ENCODE data around the gene APOH.
"Not testable (repeated sequence)": the region's sequence is repeated elsewhere in the genome, so short reads cannot be mapped to it uniquely, and the experiment has no call there.

The APOH gene

GRCh38 chr17:66255112-66255511, 25.9 kb upstream of the APOH start:
- no peaks in the 10 kb centered on the region for H3K36me3 Mint-ChIP-seq (ENCODE audit: low read depth)
- no peaks in the 10 kb centered on the region for H3K9me3 Mint-ChIP-seq
- no peaks in the 10 kb centered on the region for H3K27me3 Mint-ChIP-seq
- peaks cover 12% of the 10 kb centered on the region for H3K4me1 Mint-ChIP-seq (ENCODE audit: low read depth)
- H3K27ac Mint-ChIP-seq: peak overlapping the region; percentile 22
- H3K4me3 Mint-ChIP-seq: peak overlapping the region; percentile 12

GRCh38 chr17:66253458-66253857, 24.2 kb upstream of the APOH start:
- H3K36me3 Mint-ChIP-seq (ENCODE audit: low read depth); H3K27me3 Mint-ChIP-seq; H3K9me3 Mint-ChIP-seq; H3K4me3 Mint-ChIP-seq; H3K27ac Mint-ChIP-seq: not testable (repeated sequence)
- peaks cover 12% of the 10 kb centered on the region for H3K4me1 Mint-ChIP-seq (ENCODE audit: low read depth)

DNA sequence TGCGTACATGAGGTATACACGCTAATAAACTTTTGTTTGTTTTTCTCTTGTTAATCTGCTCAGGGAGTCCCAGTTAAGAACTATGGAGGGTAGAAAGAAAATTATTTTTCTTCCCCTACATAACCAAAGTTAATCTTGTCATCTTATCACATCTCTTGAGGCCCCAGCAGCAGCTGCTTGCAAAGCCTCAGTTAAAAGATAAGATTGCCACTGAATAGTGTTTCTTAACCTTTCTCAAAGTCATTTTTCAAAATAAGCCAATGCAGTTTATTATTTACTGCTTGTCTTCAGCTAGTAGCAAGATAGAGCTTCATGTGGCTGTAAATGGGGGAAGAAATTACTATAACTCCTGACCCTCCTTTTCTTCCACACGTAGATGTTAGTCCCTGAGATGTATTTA, 21.5 kb upstream of the APOH start:
- H3K4me3 Mint-ChIP-seq: no peak overlapping the region
- no peak overlapping the region for H3K27ac Mint-ChIP-seq
- H3K27me3 Mint-ChIP-seq: no peaks in the 10 kb centered on the region
- peaks cover 24% of the 10 kb centered on the region for H3K4me1 Mint-ChIP-seq (ENCODE audit: low read depth)
- H3K36me3 Mint-ChIP-seq (ENCODE audit: low read depth): no peaks in the 10 kb centered on the region
- H3K9me3 Mint-ChIP-seq: no peaks in the 10 kb centered on the region

DNA sequence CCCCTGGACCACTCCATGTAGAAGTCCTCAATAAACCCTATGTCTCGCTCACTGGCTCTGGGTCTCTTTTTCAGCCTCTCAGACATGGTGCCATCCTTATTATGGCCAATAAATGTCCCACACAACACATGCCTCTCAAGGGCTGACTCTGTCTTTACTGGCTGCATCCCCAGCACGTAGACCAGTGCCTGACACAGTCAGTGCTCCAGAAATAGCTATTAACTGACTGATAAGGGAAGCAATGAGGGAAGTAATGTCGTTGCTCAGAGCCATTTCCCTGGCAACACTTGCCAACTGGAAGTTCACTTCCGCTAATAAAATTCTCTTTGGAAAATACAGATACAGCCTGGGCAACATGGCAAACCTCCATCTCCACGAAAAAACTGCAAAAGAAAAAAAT, 19.1 kb upstream of the APOH start:
- H3K27ac Mint-ChIP-seq: no peak overlapping the region
- no peaks in the 10 kb centered on the region for H3K36me3 Mint-ChIP-seq (ENCODE audit: low read depth)
- H3K4me3 Mint-ChIP-seq: no peak overlapping the region
- no peaks in the 10 kb centered on the region for H3K27me3 Mint-ChIP-seq
- H3K9me3 Mint-ChIP-seq: no peaks in the 10 kb centered on the region
- H3K4me1 Mint-ChIP-seq (ENCODE audit: low read depth): peaks cover 27% of the 10 kb centered on the region

DNA sequence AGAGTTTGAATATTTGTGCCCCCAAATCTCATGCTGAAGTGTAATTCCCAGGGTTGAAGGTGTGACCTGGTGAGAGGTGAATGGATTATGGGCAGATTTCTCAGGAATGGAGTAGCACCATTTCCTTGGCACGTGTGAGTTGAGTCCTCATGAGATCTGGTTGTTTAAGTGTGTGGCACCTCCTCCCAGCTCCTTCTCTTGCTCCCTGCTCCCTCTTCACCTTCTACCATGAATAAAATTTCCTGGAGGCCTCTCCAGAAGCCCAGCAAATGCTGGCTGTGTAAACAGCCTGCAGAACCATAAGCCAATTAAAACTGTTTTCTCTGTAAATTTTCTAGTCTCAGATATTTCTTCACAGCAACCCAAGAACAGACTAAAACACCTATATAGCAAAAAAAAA, 12.6 kb upstream of the APOH start:
- Mint-ChIP-seq H3K4me3 (no peak overlapping the region), H3K4me1 (ENCODE audit: low read depth) (peaks cover 34% of the 10 kb centered on the region), H3K27ac (no peak overlapping the region), H3K9me3 (no peaks in the 10 kb centered on the region), H3K27me3 (no peaks in the 10 kb centered on the region), H3K36me3 (ENCODE audit: low read depth) (no peaks in the 10 kb centered on the region)

GRCh38 chr17:66240630-66241029, 11.4 kb upstream of the APOH start:
- Mint-ChIP-seq H3K4me1 (ENCODE audit: low read depth) (peaks cover 22% of the 10 kb centered on the region), H3K27me3 (no peaks in the 10 kb centered on the region), H3K36me3 (ENCODE audit: low read depth) (no peaks in the 10 kb centered on the region), H3K4me3 (no peak overlapping the region), H3K27ac (no peak overlapping the region), H3K9me3 (no peaks in the 10 kb centered on the region)

DNA sequence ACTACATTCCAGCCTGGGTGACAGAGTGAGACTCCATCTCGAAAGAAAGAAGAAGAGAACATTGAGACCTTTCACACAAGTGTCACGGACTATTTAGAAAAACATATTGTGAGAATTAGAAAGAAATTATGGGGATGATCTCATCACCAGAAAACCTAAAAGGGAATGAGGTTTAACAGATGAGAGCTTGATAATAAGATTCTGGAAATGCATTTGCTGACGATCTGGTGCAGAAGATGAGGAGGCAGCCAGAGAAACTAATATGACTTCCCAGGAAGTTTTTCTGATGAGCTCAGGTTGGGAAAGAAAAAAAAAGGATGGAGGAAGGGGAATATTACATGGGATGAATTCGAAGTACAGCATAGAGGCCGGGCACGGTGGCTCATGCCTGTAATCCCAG, 10.8 kb upstream of the APOH start:
- no peaks in the 10 kb centered on the region for H3K36me3 Mint-ChIP-seq (ENCODE audit: low read depth)
- peaks cover 16% of the 10 kb centered on the region for H3K4me1 Mint-ChIP-seq (ENCODE audit: low read depth)
- no peak overlapping the region for H3K4me3 Mint-ChIP-seq
- H3K27me3 Mint-ChIP-seq: no peaks in the 10 kb centered on the region
- no peak overlapping the region for H3K27ac Mint-ChIP-seq
- H3K9me3 Mint-ChIP-seq: no peaks in the 10 kb centered on the region

- H3K4me3 Mint-ChIP-seq: no peak overlapping the region
- no peaks in the 10 kb centered on the region for H3K27me3 Mint-ChIP-seq
- H3K4me1 Mint-ChIP-seq (ENCODE audit: low read depth): peaks cover 5% of the 10 kb centered on the region
- no peaks in the 10 kb centered on the region for H3K36me3 Mint-ChIP-seq (ENCODE audit: low read depth)
- H3K9me3 Mint-ChIP-seq: no peaks in the 10 kb centered on the region
- no peak overlapping the region for H3K27ac Mint-ChIP-seq
Observed at GRCh38 chr17:66235377-66235994, 6.3 kb upstream of the APOH start.

- Mint-ChIP-seq H3K36me3 (ENCODE audit: low read depth) (no peaks in the 10 kb centered on the region), H3K27ac (no peak overlapping the region), H3K4me1 (ENCODE audit: low read depth) (no peaks in the 10 kb centered on the region), H3K27me3 (no peaks in the 10 kb centered on the region), H3K4me3 (no peak overlapping the region), H3K9me3 (no peaks in the 10 kb centered on the region)
Observed at GRCh38 chr17:66234611-66235010, 5.4 kb upstream of the APOH start.

GRCh38 chr17:66233023-66233753, 4.0 kb upstream of the APOH start:
- Mint-ChIP-seq H3K27me3 (no peaks in the 10 kb centered on the region), H3K4me3 (no peak overlapping the region), H3K4me1 (ENCODE audit: low read depth) (no peaks in the 10 kb centered on the region), H3K36me3 (ENCODE audit: low read depth) (no peaks in the 10 kb centered on the region), H3K9me3 (no peaks in the 10 kb centered on the region), H3K27ac (no peak overlapping the region)

GRCh38 chr17:66230922-66231591, 1.8 kb upstream of the APOH start:
- H3K4me3 Mint-ChIP-seq: no peak overlapping the region
- H3K9me3 Mint-ChIP-seq: no peaks in the 10 kb centered on the region

GRCh38 chr17:66229783-66230538, 746 bp upstream of the APOH start:
- Mint-ChIP-seq H3K4me1 (ENCODE audit: low read depth) (no peaks in the 10 kb centered on the region), H3K36me3 (ENCODE audit: low read depth) (no peaks in the 10 kb centered on the region), H3K4me3 (no peak overlapping the region), H3K27ac (no peak overlapping the region), H3K9me3 (no peaks in the 10 kb centered on the region), H3K27me3 (no peaks in the 10 kb centered on the region)

More at GRCh38 chr17:66230922-66231591, 1.8 kb upstream of the APOH start:
- Mint-ChIP-seq H3K27ac (no peak overlapping the region), H3K4me1 (ENCODE audit: low read depth) (no peaks in the 10 kb centered on the region), H3K36me3 (ENCODE audit: low read depth) (no peaks in the 10 kb centered on the region), H3K27me3 (no peaks in the 10 kb centered on the region)

DNA sequence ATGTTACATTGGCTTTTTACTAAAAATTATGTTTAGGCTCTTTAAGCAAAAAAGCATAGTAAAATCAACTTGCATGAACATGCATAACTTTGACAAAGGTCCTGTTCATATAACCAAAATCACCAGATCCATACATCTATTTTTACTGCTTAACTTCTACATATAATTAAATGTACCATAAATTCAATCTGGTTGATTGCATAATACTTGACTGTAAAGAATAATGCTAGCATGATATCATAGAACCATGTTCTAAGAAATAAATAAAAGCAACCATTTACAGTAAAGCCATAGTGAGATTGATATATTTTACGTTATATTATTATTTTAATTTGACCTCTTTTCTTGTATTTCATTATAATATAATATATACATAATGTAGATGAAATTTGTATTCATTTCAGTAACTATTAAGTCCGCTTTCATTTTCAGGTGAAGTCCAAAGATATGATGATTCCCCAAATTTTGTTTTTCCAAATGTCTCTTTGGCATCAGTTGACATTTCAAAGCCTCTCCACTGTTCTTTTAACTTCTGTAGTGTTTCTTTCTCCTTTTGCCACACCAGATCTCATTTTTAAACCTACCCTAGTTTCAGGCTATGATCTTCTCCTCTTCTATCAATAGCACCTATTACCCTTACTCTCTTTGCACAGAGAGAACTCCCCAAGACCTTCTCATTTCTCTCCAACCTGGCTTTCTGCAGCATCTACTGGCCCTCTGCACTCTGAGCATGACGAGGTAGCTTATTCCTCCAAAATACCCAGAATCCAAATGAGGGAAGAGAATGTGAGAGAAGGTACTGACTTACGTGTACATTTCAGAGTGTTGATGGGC, 1.8 kb downstream of the APOH start:
- H3K27me3 Mint-ChIP-seq: peaks cover 6% of the 10 kb centered on the region
- no peaks in the 10 kb centered on the region for H3K9me3 Mint-ChIP-seq
- no peaks in the 10 kb centered on the region for H3K4me1 Mint-ChIP-seq (ENCODE audit: low read depth)
- no peaks in the 10 kb centered on the region for H3K36me3 Mint-ChIP-seq (ENCODE audit: low read depth)
- H3K27ac Mint-ChIP-seq: no peak overlapping the region
- H3K4me3 Mint-ChIP-seq: no peak overlapping the region

DNA sequence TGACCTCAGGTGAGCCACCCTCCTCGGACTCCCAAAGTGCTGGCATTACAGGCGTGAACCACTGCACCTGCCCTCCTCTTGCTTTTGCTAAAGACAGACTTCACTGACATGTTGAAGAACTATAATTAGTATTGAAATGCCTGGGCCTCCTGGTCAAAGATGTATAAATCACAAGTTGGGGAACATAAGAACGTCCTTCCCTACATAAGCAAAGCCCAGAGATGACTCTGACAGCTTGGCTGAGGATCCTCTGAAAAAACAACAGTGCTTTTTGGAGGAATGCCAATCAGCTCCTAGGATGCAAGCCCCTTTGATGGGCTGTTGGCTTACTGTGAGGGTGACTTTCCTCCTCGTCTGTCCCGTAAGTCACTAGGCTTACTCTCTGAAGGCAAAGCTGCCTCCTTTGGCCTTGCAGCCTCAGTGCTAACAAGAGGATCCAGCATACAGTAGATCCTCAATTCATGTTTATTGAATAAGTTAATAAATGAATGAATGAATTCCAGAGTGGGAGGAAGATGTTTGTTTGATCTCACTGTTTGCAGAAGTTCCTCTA, 6.3 kb downstream of the APOH start:
- Mint-ChIP-seq H3K36me3 (ENCODE audit: low read depth) (no peaks in the 10 kb centered on the region), H3K27ac (no peak overlapping the region), H3K4me1 (ENCODE audit: low read depth) (no peaks in the 10 kb centered on the region), H3K9me3 (no peaks in the 10 kb centered on the region), H3K4me3 (no peak overlapping the region), H3K27me3 (peaks cover 14% of the 10 kb centered on the region)

All from stimulated activated naive CD8-positive, alpha-beta T cell treated with anti-CD3 and anti-CD28 coated beads, Interleukin-15, Interleukin-2, amounts not matched to agents 100 ng/mL and 50 ng/mL, for 24 hours (primary cell).